ENCODE data around the gene ITPR2. TPM values are rescaled to one million over a fixed set of nuclear protein-coding genes. Genes with fewer than 3 reads are reported as not detected.

The ITPR2 gene
- total and polyA plus RNA-seq, 4 donors = 11.7 to 93.3 (median 35.4) TPM

DNA sequence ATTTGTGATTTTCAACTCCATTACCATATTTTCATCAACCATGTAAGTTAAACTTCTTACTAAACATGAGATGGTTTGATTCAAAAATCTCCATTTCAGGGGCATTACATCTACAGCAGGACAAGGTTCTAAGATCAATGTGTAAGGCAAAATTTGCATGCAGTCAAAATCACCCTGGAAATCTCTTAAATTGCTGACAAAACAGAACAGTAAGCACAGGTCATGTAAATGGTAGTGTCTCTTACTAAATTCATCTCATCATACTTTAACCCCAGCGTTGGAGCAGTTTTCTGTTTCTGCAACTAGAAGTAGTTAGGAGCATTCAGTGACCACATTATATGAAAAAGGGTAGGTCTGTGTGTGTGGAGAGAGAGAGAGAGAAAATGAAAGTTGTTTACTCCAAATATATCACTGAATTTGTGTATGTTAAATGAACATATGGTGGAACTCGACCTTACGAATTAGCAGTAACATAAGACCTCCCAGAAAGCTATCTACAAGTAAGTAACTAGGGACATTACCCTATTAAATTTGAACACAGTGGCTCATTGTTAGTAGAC is 410.1 kb downstream of the ITPR2 start:
- no peak for DNase-seq (ENCODE audit: low spot score)
- 76% methylated on average over 3 of the region's 3 CpGs for WGBS

DNA sequence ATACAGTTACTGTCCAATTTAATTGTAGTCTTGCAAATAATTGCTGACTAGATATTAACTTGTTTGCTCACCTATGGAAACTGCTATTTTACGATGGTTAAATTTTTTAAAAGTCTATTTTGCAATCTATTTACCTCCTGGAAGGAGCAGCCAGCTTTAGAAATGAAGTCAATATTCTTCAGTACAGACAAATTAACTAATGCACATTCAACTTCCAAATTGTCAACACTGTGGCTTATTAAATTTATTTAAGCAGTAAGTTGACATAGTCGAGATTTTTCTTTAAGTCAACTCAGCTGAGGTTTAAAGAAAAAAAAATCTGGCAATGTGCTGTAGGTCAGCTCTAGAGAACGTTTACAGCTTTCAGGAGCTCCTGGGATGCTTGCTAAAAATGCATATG is 416.4 kb downstream of the ITPR2 start:
- H3K27me3 ChIP-seq (ENCODE audit: control insufficient read depth in 4 of 4, insufficient read depth in 4 of 4, low read length in 3 of 4) = no peaks in the 10 kb centered on the region
- no peak for TF ChIP-seq YY1 (IDR thresholded peaks at IDR 0.05)
- no peak for TF ChIP-seq HNF4A (conservative IDR thresholded peaks at IDR 0.05)
- TF ChIP-seq FOXA2 (IDR thresholded peaks at IDR 0.05) = no peak
- no peak for TF ChIP-seq FOXA1 (IDR thresholded peaks at IDR 0.05)
- no peak for TF ChIP-seq JUND (IDR thresholded peaks at IDR 0.05)
- no peak for TF ChIP-seq EGR1 (IDR thresholded peaks at IDR 0.05; ENCODE audit: low read depth in 2 of 2)
- no peak for TF ChIP-seq SP1 (IDR thresholded peaks at IDR 0.05)
- TF ChIP-seq TAF1 (conservative IDR thresholded peaks at IDR 0.05) = no peak
- no peak for TF ChIP-seq NR2F2 (IDR thresholded peaks at IDR 0.05)
- TF ChIP-seq, protein P1, sequence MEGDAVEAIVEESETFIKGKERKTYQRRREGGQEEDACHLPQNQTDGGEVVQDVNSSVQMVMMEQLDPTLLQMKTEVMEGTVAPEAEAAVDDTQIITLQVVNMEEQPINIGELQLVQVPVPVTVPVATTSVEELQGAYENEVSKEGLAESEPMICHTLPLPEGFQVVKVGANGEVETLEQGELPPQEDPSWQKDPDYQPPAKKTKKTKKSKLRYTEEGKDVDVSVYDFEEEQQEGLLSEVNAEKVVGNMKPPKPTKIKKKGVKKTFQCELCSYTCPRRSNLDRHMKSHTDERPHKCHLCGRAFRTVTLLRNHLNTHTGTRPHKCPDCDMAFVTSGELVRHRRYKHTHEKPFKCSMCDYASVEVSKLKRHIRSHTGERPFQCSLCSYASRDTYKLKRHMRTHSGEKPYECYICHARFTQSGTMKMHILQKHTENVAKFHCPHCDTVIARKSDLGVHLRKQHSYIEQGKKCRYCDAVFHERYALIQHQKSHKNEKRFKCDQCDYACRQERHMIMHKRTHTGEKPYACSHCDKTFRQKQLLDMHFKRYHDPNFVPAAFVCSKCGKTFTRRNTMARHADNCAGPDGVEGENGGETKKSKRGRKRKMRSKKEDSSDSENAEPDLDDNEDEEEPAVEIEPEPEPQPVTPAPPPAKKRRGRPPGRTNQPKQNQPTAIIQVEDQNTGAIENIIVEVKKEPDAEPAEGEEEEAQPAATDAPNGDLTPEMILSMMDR (IDR thresholded peaks at IDR 0.05; ENCODE audit: low read depth, low read length, missing input control) = no peak
- TF ChIP-seq, protein P2, sequence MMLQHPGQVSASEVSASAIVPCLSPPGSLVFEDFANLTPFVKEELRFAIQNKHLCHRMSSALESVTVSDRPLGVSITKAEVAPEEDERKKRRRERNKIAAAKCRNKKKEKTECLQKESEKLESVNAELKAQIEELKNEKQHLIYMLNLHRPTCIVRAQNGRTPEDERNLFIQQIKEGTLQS (IDR thresholded peaks at IDR 0.05) = no peak
- TF ChIP-seq, protein P3, sequence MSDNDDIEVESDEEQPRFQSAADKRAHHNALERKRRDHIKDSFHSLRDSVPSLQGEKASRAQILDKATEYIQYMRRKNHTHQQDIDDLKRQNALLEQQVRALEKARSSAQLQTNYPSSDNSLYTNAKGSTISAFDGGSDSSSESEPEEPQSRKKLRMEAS (IDR thresholded peaks at IDR 0.05) = no peak
- H3K36me3 ChIP-seq (ENCODE audit: control insufficient read depth in 4 of 4, insufficient read depth in 3 of 4, low read depth in 1 of 4, low read length in 3 of 4) = peaks cover 0 to 37% (median 24%) of the 10 kb centered on the region in 4 donors
- no peak overlapping the region for H3K27ac ChIP-seq (ENCODE audit: low read depth in 1 of 2, low read length in 2 of 2)
- no peak overlapping the region for H3K4me3 ChIP-seq (ENCODE audit: low read depth in 1 of 3, low read length in 3 of 3)
- no peaks in the 10 kb centered on the region for H3K4me1 ChIP-seq (ENCODE audit: control insufficient read depth in 4 of 4, insufficient read depth in 4 of 4, low read length in 3 of 4)
- H3K9me3 ChIP-seq (ENCODE audit: control insufficient read depth in 4 of 4, low read length in 3 of 4) = no peaks in the 10 kb centered on the region
- 39% methylated on average over 3 of the region's 3 CpGs for WGBS
- no peak overlapping the region for H3K9ac ChIP-seq (ENCODE audit: low read depth in 1 of 2, low read length in 2 of 2)
- DNase-seq (ENCODE audit: low spot score) = no peak

More for the DNA sequence above, 410.1 kb downstream of the ITPR2 start:
- Histone ChIP-seq H3K9ac (ENCODE audit: low read depth in 1 of 2, low read length in 2 of 2) (no peak overlapping the region), H3K36me3 (ENCODE audit: control insufficient read depth in 4 of 4, insufficient read depth in 3 of 4, low read depth in 1 of 4, low read length in 3 of 4) (peaks cover 0 to 24% (median 14%) of the 10 kb centered on the region in 4 donors), H3K9me3 (ENCODE audit: control insufficient read depth in 4 of 4, low read length in 3 of 4) (no peaks in the 10 kb centered on the region), H3K27me3 (ENCODE audit: control insufficient read depth in 4 of 4, insufficient read depth in 4 of 4, low read length in 3 of 4) (no peaks in the 10 kb centered on the region), H3K27ac (ENCODE audit: low read depth in 1 of 2, low read length in 2 of 2) (no peak overlapping the region), H3K4me3 (ENCODE audit: low read depth in 1 of 3, low read length in 3 of 3) (no peak overlapping the region), H3K4me1 (ENCODE audit: control insufficient read depth in 4 of 4, insufficient read depth in 4 of 4, low read length in 3 of 4) (no peaks in the 10 kb centered on the region)
- TF ChIP-seq, protein P4, sequence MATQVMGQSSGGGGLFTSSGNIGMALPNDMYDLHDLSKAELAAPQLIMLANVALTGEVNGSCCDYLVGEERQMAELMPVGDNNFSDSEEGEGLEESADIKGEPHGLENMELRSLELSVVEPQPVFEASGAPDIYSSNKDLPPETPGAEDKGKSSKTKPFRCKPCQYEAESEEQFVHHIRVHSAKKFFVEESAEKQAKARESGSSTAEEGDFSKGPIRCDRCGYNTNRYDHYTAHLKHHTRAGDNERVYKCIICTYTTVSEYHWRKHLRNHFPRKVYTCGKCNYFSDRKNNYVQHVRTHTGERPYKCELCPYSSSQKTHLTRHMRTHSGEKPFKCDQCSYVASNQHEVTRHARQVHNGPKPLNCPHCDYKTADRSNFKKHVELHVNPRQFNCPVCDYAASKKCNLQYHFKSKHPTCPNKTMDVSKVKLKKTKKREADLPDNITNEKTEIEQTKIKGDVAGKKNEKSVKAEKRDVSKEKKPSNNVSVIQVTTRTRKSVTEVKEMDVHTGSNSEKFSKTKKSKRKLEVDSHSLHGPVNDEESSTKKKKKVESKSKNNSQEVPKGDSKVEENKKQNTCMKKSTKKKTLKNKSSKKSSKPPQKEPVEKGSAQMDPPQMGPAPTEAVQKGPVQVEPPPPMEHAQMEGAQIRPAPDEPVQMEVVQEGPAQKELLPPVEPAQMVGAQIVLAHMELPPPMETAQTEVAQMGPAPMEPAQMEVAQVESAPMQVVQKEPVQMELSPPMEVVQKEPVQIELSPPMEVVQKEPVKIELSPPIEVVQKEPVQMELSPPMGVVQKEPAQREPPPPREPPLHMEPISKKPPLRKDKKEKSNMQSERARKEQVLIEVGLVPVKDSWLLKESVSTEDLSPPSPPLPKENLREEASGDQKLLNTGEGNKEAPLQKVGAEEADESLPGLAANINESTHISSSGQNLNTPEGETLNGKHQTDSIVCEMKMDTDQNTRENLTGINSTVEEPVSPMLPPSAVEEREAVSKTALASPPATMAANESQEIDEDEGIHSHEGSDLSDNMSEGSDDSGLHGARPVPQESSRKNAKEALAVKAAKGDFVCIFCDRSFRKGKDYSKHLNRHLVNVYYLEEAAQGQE (IDR thresholded peaks at IDR 0.05) = no peak
- TF ChIP-seq EGR1 (IDR thresholded peaks at IDR 0.05; ENCODE audit: low read depth in 2 of 2) (no peak), GABPA (IDR thresholded peaks at IDR 0.05 in 1 of 2, conservative IDR thresholded peaks at IDR 0.05 in 1 of 2) (no peak), NR2F2 (IDR thresholded peaks at IDR 0.05) (no peak), FOXA2 (IDR thresholded peaks at IDR 0.05) (no peak), YY1 (IDR thresholded peaks at IDR 0.05) (no peak), RXRA (IDR thresholded peaks at IDR 0.05) (no peak), FOXA1 (IDR thresholded peaks at IDR 0.05) (no peak), JUND (IDR thresholded peaks at IDR 0.05) (no peak), RAD21 (IDR thresholded peaks at IDR 0.05) (no peak)
- TF ChIP-seq, protein P2 (IDR thresholded peaks at IDR 0.05) = no peak
